HepG2 (cell line): ENCODE data around the gene BAHD1. TPM values are rescaled to one million over a fixed set of nuclear protein-coding genes. Genes with fewer than 3 reads are reported as not detected.

Experiments used
- AHDC1 ChIP-seq: sonication (generic); formaldehyde crosslinking; IDR thresholded peaks from 2 replicates; pipeline ENCODE4 v1.5.1; 2020; ENCODE audit warnings: mild to moderate bottlenecking, missing genetic modification reagents, borderline replicate concordance
- CBX1 ChIP-seq: IDR thresholded peaks from one replicate; pipeline ENCODE4 v1.6.1; 2016; ENCODE audit warnings: antibody characterized with exemption, low read depth
- KDM4B ChIP-seq: sonication (generic); formaldehyde crosslinking; IDR thresholded peaks from 2 replicates; pipeline ENCODE4 v1.4.0; 2020; ENCODE audit warnings: missing genetic modification reagents
- MEIS2 ChIP-seq: sonication (generic); formaldehyde crosslinking; IDR thresholded peaks from 2 replicates; pipeline ENCODE4 v1.9.0; 2021; ENCODE audit warnings: mild to moderate bottlenecking, missing genetic modification reagents
- MYC ChIP-seq: sonication (generic); formaldehyde crosslinking; IDR thresholded peaks from 2 replicates; pipeline ENCODE4 v1.9.0; 2021; ENCODE audit warnings: missing genetic modification reagents, borderline replicate concordance
- NFAT5 ChIP-seq: sonication (generic); formaldehyde crosslinking; IDR thresholded peaks from 2 replicates; pipeline ENCODE4 v1.4.0; 2020; ENCODE audit warnings: missing genetic modification reagents
- PAX8 ChIP-seq: sonication (generic); formaldehyde crosslinking; IDR thresholded peaks from 2 replicates; pipeline ENCODE4 v1.8.0; 2022; ENCODE audit warnings: mild to moderate bottlenecking, missing genetic modification reagents, borderline replicate concordance
- ZC3H13 ChIP-seq: sonication (generic); formaldehyde crosslinking; IDR thresholded peaks from 2 replicates; pipeline ENCODE4 v1.8.1; 2023; ENCODE audit warnings: mild to moderate bottlenecking, missing genetic modification reagents, moderate library complexity
- ZNF17 ChIP-seq: sonication (generic); formaldehyde crosslinking; IDR thresholded peaks from 2 replicates; pipeline ENCODE4 v1.5.0; 2020; ENCODE audit warnings: mild to moderate bottlenecking, missing genetic modification reagents
- ZNF687 ChIP-seq: sonication (generic); formaldehyde crosslinking; IDR thresholded peaks from 2 replicates; pipeline ENCODE4 v1.5.1; 2020; ENCODE audit warnings: mild to moderate bottlenecking, missing genetic modification reagents, moderate library complexity
- ZNF7 ChIP-seq: IDR thresholded peaks from 2 replicates; pipeline ENCODE4 v1.6.1; 2016; ENCODE audit warnings: missing biosample characterization, missing genetic modification reagents
- polyA plus RNA-seq, 8 experiments: library from polyadenylated mRNA; depleted of rRNA in 3 of 8; stranded (reverse) in 7 of 8; unstranded in 1 of 8; fragments of >200 nt; fragmentation: Illumina TruSeq in 4 of 8; extraction: Trizol in 4 of 8; gene quantifications; 2 replicates each; pipeline versions ENCODE4 v1.2.1 to v1.2.3, GENCODE V29; 2011 to 2016; ENCODE audit warnings: low read depth in 4 of 8, missing spikeins in 1 of 8, mixed read lengths in 1 of 8; ENCODE audit not compliant: insufficient read depth in 1 of 8
- total RNA-seq, 5 experiments: library from RNA; depleted of rRNA; stranded (reverse); fragments of >200 nt; fragmentation: Illumina TruSeq; extraction: Trizol; gene quantifications; 2 replicates each; pipeline ENCODE4 v1.2.3, GENCODE V29; 2016; ENCODE audit warnings: low read depth in 1 of 5

BAHD1 gene
- total and polyA plus RNA-seq, 2 of the 13 experiments (the other 11 are each of a cell fraction or from before 2014, with no cell fraction given): 3.3 to 8.7 TPM

- TF ChIP-seq NFAT5 (CRISPR knock-in tag) (0 out of 2 replicates have a peak, but pooled peaks have one; percentile 38), KDM4B (CRISPR knock-in tag) (0 out of 2 replicates have a peak, but pooled peaks have one; percentile 32), AHDC1 (no peak; the same call in 1 of the 2 replicates), ZNF7 (no peak), PAX8 (CRISPR knock-in tag) (no peak), ZNF687 (peak; percentile 71), CBX1 (peak; percentile 70), ZC3H13 (CRISPR knock-in tag) (no peak), MEIS2 (CRISPR knock-in tag) (peak; percentile 48; the same call in 1 of the 2 replicates), ZNF17 (CRISPR knock-in tag) (no peak), MYC (CRISPR knock-in tag) (peak; percentile 39; the same call in 1 of the 2 replicates)
These were observed 29.8 kb downstream of the BAHD1 start, which contains the start of gene CHST14 (continued) for GRCh38 chr15:40470423-40471104.
